Measurements from ENCODE around the gene SUN5. TPM values are rescaled to one million over a fixed set of nuclear protein-coding genes. Genes with fewer than 3 reads are reported as not detected.
"Not testable (repeated sequence)": the region's sequence is repeated elsewhere in the genome, so short reads cannot be mapped to it uniquely, and the experiment has no call there.

The SUN5 gene
- total RNA-seq, 1 donor from 2014 or later, result not detected

- DNase-seq (ENCODE audit: low read depth in 2 of 2), result no peak
Measured at GRCh38 chr20:32965581-32966373, 38.5 kb downstream of the SUN5 start.

- no peak for DNase-seq (ENCODE audit: low read depth in 2 of 2)
Measured at GRCh38 chr20:32965115-32965514, 39.1 kb downstream of the SUN5 start.

- no peak for DNase-seq (ENCODE audit: low read depth in 2 of 2)
Measured at GRCh38 chr20:32964575-32964974, 39.7 kb downstream of the SUN5 start.

GRCh38 chr20:32963176-32963575 lies 41.1 kb downstream of the SUN5 start:
- no peak for DNase-seq (ENCODE audit: low read depth in 2 of 2)

GRCh38 chr20:32962646-32963045 lies 41.6 kb downstream of the SUN5 start:
- not testable (repeated sequence) for DNase-seq (ENCODE audit: low read depth in 2 of 2)

GRCh38 chr20:32962053-32962452 lies 42.2 kb downstream of the SUN5 start:
- no peak for DNase-seq (ENCODE audit: low read depth in 2 of 2)

- no peak for DNase-seq (ENCODE audit: low read depth in 2 of 2)
Measured at GRCh38 chr20:32960849-32961731, 43.1 kb downstream of the SUN5 start.

- DNase-seq (ENCODE audit: low read depth in 2 of 2), result no peak
Measured at GRCh38 chr20:32960222-32960518, 44.1 kb downstream of the SUN5 start.

GRCh38 chr20:32959351-32960221 lies 44.6 kb downstream of the SUN5 start:
- DNase-seq (ENCODE audit: low read depth in 2 of 2), result no peak

GRCh38 chr20:32958574-32958973 lies 45.7 kb downstream of the SUN5 start:
- no peak for DNase-seq (ENCODE audit: low read depth in 2 of 2)

GRCh38 chr20:32957459-32957858 lies 46.8 kb downstream of the SUN5 start:
- DNase-seq (ENCODE audit: low read depth in 2 of 2), result no peak

- DNase-seq (ENCODE audit: low read depth in 2 of 2), result not testable (repeated sequence)
Measured at GRCh38 chr20:32950539-32950938, 53.7 kb downstream of the SUN5 start.

GRCh38 chr20:32946629-32947028 lies 57.6 kb downstream of the SUN5 start:
- no peak for DNase-seq (ENCODE audit: low read depth in 2 of 2)

GRCh38 chr20:32945710-32946221 lies 58.5 kb downstream of the SUN5 start:
- peak; percentile 46 to 49 for DNase-seq (ENCODE audit: low read depth in 2 of 2)

GRCh38 chr20:32943490-32944052 lies 60.7 kb downstream of the SUN5 start:
- no peak for DNase-seq (ENCODE audit: low read depth in 2 of 2)

- no peak for DNase-seq (ENCODE audit: low read depth in 2 of 2)
Measured at GRCh38 chr20:32941155-32941885, 62.9 kb downstream of the SUN5 start.

GRCh38 chr20:32934580-32934979 lies 69.7 kb downstream of the SUN5 start:
- DNase-seq (ENCODE audit: low read depth in 2 of 2), result no peak

All from lung microvascular endothelial cell (primary cell).